HG03175 (cell line): Measurements from ENCODE around the gene LRP1-AS.
"Not testable (repeated sequence)": the region's sequence is repeated elsewhere in the genome, so short reads cannot be mapped to it uniquely, and the experiment has no call there.

Source experiments
- ATAC-seq: cut with Tn5 transposase; IDR thresholded peaks from one replicate; pipeline ENCODE4 v1.9.1; 2021; ENCODE audit warnings: mild to moderate bottlenecking, moderate library complexity; ENCODE audit not compliant: unreplicated experiment

The LRP1-AS gene

GRCh38 chr12:57123813-57124212 lies 23.6 kb downstream of the LRP1-AS start:
- ATAC-seq = no peak

GRCh38 chr12:57120718-57121117 lies 26.7 kb downstream of the LRP1-AS start:
- not testable (repeated sequence) for ATAC-seq

- no peak for ATAC-seq
Observed at GRCh38 chr12:57119294-57120085, 27.9 kb downstream of the LRP1-AS start.

- no peak for ATAC-seq
Observed at GRCh38 chr12:57118711-57119271, 28.6 kb downstream of the LRP1-AS start.

- ATAC-seq = no peak
Observed at GRCh38 chr12:57116580-57117281, 30.7 kb downstream of the LRP1-AS start.

GRCh38 chr12:57112492-57113294 lies 34.7 kb downstream of the LRP1-AS start:
- peak; percentile 56 for ATAC-seq

GRCh38 chr12:57111031-57111734 lies 36.2 kb downstream of the LRP1-AS start, which contains the start of gene STAT6:
STAT6 (minus strand) TSS chr12:57111362; CDS start chr12:57108278, 3,084 bp downstream.
- peak; percentile 67 for ATAC-seq

GRCh38 chr12:57110104-57111030 lies 37.1 kb downstream of the LRP1-AS start:
- peak; percentile 39 for ATAC-seq

- no peak for ATAC-seq
Observed at GRCh38 chr12:57109207-57110103, 38.0 kb downstream of the LRP1-AS start.

GRCh38 chr12:57107456-57108155 lies 39.8 kb downstream of the LRP1-AS start:
- ATAC-seq = no peak

GRCh38 chr12:57106021-57106708 lies 41.3 kb downstream of the LRP1-AS start:
- ATAC-seq = no peak

- no peak for ATAC-seq
Observed at GRCh38 chr12:57105011-57105753, 42.2 kb downstream of the LRP1-AS start.

GRCh38 chr12:57104292-57104910 lies 43.0 kb downstream of the LRP1-AS start:
- ATAC-seq = no peak

- no peak for ATAC-seq
Observed at GRCh38 chr12:57103856-57104255, 43.6 kb downstream of the LRP1-AS start.

- ATAC-seq = no peak
Observed at GRCh38 chr12:57101892-57102695, 45.3 kb downstream of the LRP1-AS start.
